Nephron progenitor cell (in vitro differentiated cells): ENCODE measurements around the gene CCDC51.
"Not testable (repeated sequence)": the region's sequence is repeated elsewhere in the genome, so short reads cannot be mapped to it uniquely, and the experiment has no call there.

Source experiments
- DNase-seq: peaks from one replicate; pipeline ENCODE4 v3.0.0; 2021
- H3K27ac Mint-ChIP-seq: 2 replicates; pipeline ENCODE4 v1.8.0; 2021; ENCODE audit warnings: mild to moderate bottlenecking, moderate library complexity, mixed read lengths
- H3K27me3 Mint-ChIP-seq: 2 replicates; pipeline ENCODE4 v1.8.0; 2021; ENCODE audit warnings: mild to moderate bottlenecking, low read depth, mixed read lengths; ENCODE audit not compliant: poor library complexity
- H3K36me3 Mint-ChIP-seq: 2 replicates; pipeline ENCODE4 v1.8.0; 2021; ENCODE audit warnings: low read depth, mixed read lengths
- H3K4me1 Mint-ChIP-seq: 2 replicates; pipeline ENCODE4 v1.8.0; 2021; ENCODE audit warnings: mixed read lengths
- H3K4me3 Mint-ChIP-seq: 2 replicates; pipeline ENCODE4 v1.8.0; 2021; ENCODE audit warnings: mild to moderate bottlenecking, moderate library complexity, mixed read lengths
- H3K9me3 Mint-ChIP-seq: 2 replicates; pipeline ENCODE4 v1.8.0; 2021; ENCODE audit warnings: mild to moderate bottlenecking, moderate library complexity, mixed read lengths
- CTCF ChIP-seq: fragments of 200-600 bp; sonication (generic); IDR thresholded peaks from 2 replicates; pipeline ENCODE4 v1.5.0; 2021; ENCODE audit warnings: antibody characterized with exemption

The CCDC51 gene

GRCh38 chr3:48439820-48440589, at the start of gene CCDC51, which contains the start of gene TMA7:
TSS of gene CCDC51 (minus strand) at chr3:48440119. CDS start at chr3:48435128, 4,991 bp downstream.
TSS of gene TMA7 (plus strand) at chr3:48440257. CDS start at chr3:48440297, 40 bp downstream.
- H3K27me3 Mint-ChIP-seq = no peaks in the 10 kb centered on the region
- peak within 1 kb of the TSS; percentile 96 for H3K4me3 Mint-ChIP-seq
- no peaks in the 10 kb centered on the region for H3K9me3 Mint-ChIP-seq
- peaks cover 39% of the 10 kb centered on the region for H3K4me1 Mint-ChIP-seq
- peaks cover 17% of the 10 kb centered on the region for H3K36me3 Mint-ChIP-seq
- no peak for TF ChIP-seq CTCF
- peak; percentile 95 for DNase-seq
- H3K27ac Mint-ChIP-seq = peak within 1 kb of the TSS; percentile 93

GRCh38 chr3:48486952-48487351, 47.0 kb upstream of the CCDC51 start:
- no peak for TF ChIP-seq CTCF
- peaks cover 7% of the 10 kb centered on the region for H3K27me3 Mint-ChIP-seq
- H3K36me3 Mint-ChIP-seq = peaks cover 8% of the 10 kb centered on the region
- H3K4me3 Mint-ChIP-seq = no peak overlapping the region
- no peaks in the 10 kb centered on the region for H3K9me3 Mint-ChIP-seq
- no peaks in the 10 kb centered on the region for H3K4me1 Mint-ChIP-seq
- no peak for DNase-seq
- no peak overlapping the region for H3K27ac Mint-ChIP-seq

GRCh38 chr3:48482822-48483221, 42.9 kb upstream of the CCDC51 start:
- not testable (repeated sequence) for H3K4me1 Mint-ChIP-seq, H3K9me3 Mint-ChIP-seq, DNase-seq, H3K27me3 Mint-ChIP-seq, H3K4me3 Mint-ChIP-seq, H3K27ac Mint-ChIP-seq
- H3K36me3 Mint-ChIP-seq = peaks cover 11% of the 10 kb centered on the region

- not testable (repeated sequence) for DNase-seq, H3K36me3 Mint-ChIP-seq
Measured at GRCh38 chr3:48480891-48481290, 41.0 kb upstream of the CCDC51 start.

GRCh38 chr3:48478626-48479555, 39.0 kb upstream of the CCDC51 start:
- H3K27me3 Mint-ChIP-seq = no peaks in the 10 kb centered on the region
- H3K9me3 Mint-ChIP-seq = no peaks in the 10 kb centered on the region
- no peak for DNase-seq
- peaks cover 16% of the 10 kb centered on the region for H3K4me1 Mint-ChIP-seq
- no peak for TF ChIP-seq CTCF
- no peak overlapping the region for H3K4me3 Mint-ChIP-seq
- no peak overlapping the region for H3K27ac Mint-ChIP-seq
- H3K36me3 Mint-ChIP-seq = peaks cover 7% of the 10 kb centered on the region

More at GRCh38 chr3:48480891-48481290, 41.0 kb upstream of the CCDC51 start:
- not testable (repeated sequence) for H3K4me1 Mint-ChIP-seq, H3K27me3 Mint-ChIP-seq, H3K9me3 Mint-ChIP-seq, H3K4me3 Mint-ChIP-seq, H3K27ac Mint-ChIP-seq

GRCh38 chr3:48477959-48478520, 38.1 kb upstream of the CCDC51 start:
- TF ChIP-seq CTCF = no peak

More at GRCh38 chr3:48477959-48478520, 38.1 kb upstream of the CCDC51 start:
- Mint-ChIP-seq H3K9me3 (no peaks in the 10 kb centered on the region), H3K4me1 (peaks cover 23% of the 10 kb centered on the region), H3K36me3 (peaks cover 5% of the 10 kb centered on the region), H3K4me3 (no peak overlapping the region), H3K27me3 (no peaks in the 10 kb centered on the region), H3K27ac (peak overlapping the region; percentile 89)
- DNase-seq = no peak
